HG02840 (cell line): ENCODE results near the gene KCTD17.

ENCODE experiments used
- ATAC-seq: cut with Tn5 transposase; IDR thresholded peaks from one replicate; pipeline ENCODE4 v1.9.1; 2021; ENCODE audit warnings: mild to moderate bottlenecking, moderate library complexity, moderate number of reproducible peaks; ENCODE audit not compliant: unreplicated experiment, low FRiP score

KCTD17 gene

DNA sequence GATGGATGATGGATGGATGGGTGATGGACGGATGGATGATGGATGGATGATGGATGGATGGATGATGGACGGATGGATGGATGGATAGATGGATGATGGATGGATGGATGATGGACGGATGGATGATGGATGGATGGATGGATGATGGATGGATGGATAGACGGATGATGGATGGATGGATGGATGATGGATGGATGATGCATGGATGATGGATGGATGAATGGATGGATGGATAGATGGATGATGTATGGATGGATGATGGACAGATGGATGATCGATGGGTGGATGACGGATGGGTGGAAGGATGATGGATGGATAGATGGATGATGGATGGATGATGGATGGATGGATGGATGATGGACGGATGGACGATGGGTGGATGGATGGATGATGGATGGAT is 21.1 kb downstream of the KCTD17 start:
- ATAC-seq = no peak

DNA sequence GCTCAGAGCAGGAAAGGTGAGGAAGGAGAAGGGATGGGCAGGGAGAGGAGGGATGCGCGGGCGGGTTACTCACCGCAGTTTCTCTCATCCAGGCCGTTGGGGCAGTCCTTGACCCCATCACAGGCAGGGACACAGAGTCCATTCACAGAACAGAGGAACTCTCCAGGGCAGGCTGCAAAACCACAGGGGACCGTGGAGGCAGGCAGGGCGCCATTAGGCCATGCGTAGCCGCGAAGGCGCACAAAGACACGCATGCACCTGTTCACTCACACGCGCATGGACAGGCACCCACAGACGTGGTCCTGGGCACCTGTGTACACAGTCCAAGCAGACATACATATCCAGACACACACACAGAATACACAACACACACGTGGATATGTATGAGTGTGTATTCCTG is 23.0 kb downstream of the KCTD17 start:
- no peak for ATAC-seq

DNA sequence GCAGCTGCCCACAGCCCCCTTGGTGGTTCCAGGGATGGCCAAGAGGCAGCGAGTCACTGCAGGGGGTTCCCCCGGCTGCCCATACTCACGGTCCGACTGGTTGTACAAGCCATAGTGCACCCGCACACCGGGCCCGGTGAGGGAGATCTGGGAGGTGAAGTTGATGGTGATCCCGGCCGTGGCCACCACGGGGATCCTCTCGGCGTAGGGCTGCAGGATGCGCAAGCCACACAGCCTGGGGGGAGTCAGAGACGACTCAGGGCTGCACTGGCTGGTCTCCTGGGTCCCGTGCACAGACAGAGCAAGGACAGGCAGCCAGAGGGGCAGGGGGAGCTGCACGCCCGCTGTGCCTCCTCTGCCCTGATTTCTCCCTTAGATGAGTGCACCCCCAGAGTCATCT is 23.5 kb downstream of the KCTD17 start:
- ATAC-seq = no peak

DNA sequence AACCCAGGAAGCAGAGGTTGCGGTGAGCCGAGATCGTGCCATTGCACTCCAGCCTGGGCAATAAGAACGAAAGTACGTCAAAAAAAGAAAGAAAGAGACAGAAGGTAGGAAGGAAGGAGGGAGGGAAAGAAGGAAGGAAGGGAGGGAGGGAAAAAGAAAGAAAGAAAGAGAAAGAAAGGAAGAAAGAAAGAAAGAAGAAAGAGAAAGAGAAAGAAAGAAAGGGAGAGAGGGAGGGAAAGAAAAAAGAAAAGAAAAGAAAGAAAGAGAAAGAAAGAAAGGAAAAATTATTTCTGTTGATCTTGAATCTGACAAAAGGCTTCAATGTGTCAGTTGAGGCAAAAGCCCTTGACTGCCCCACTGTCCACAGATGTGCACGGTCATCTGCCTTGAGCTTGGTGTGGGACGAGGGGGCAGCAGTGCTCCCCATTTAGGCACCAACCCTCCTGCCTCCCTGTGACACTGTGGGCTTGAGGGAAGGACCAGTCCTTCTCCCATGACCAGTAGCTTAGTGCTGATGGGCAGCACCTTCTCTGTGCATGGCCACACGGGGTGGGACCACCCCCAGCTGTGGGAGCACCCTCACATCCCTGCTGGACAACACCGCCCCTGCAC is 24.4 kb downstream of the KCTD17 start:
- ATAC-seq = no peak

DNA sequence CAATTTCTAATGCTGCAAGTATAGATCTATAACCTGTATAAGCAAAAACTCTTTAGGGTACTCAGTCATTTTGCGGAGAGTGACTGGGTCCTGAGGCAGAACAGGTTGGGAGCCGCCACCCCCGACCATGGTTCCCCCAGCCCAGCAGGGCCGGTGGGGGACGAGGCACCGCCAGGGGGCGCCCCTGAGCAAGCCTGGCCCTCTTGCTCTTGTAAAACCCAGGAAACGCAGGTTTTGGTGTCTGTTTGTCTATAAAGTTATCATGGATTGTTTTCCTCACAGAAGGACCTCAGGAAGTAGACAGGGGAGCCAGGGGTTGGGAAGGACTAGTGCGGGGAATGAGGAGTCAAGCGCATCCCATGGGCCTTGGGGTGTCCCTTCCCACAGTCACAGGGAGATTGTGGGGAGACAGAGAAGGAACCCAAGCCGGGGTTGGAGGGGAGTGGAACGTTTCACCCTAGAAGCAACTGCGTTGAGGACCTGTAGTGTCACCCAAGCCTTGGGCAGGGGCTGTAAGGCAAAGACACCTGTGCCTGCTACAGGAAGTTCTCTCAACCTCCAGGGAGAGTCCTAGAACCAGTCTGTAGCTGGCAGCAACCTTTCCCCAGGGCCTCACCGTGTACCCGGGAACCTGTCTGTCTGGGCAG is 26.4 kb downstream of the KCTD17 start:
- no peak for ATAC-seq

DNA sequence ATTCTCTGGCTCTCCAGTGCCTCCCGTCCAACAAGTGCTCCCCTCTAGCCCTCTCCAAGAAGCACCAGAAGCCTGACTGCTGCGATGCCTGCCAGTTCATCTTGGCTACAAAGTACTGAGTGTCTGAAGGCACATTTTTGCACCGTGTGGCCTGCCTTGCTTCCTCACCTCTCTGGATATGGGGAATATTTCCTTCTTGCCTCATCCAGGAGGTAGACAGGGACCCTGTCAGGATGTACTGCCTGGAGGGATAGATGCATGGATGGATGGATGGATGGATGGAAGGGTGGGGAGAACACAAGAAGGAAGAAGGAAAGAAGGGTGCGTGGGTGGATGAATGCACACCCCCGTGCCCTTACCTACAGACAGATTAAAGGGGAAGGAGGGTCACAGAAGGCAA is 27.6 kb downstream of the KCTD17 start:
- no peak for ATAC-seq

DNA sequence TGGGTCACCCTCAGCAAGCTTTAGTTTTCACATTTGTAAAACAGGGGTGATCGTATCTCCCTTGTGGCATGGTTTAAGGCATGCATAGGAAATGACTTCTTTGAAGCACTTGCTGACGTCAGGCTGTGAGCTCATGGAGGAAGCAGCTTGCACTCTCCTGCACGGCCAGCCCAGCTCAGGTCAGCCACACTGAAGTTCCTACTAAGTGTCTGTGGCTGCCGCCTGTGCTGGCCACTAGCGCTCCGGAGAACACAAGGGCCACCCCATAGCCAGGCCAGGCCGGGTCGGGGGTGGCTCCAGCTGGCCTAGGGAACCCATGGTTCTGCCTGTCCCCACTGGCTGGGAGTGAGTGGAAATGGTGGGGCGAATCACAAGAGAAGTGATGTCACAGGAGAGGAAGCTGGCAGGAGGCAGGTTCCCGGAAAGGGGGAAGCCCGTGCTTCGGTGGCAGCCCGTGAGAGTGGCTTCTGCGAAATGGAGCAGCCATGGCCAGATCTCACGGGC is 28.2 kb downstream of the KCTD17 start:
- ATAC-seq = no peak

DNA sequence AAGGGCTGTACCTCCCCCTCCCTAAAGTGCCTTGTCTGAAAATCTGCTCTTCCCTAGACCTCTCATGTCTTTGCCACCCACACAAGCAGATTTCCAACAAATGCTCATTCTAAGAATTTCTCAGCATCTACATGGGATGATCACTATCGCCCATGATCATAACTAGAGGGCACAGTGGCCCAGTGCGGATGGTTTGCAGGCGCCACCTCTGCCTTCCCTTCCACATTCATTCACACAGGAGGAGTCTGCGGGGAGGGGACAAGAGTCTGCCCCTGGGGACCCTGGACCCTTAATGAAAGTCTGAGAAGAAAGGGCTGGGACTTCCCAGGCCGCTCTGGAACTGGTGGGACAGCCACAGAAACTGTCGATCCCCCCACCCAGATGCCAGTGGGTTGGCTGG is 28.9 kb downstream of the KCTD17 start:
- ATAC-seq = no peak

DNA sequence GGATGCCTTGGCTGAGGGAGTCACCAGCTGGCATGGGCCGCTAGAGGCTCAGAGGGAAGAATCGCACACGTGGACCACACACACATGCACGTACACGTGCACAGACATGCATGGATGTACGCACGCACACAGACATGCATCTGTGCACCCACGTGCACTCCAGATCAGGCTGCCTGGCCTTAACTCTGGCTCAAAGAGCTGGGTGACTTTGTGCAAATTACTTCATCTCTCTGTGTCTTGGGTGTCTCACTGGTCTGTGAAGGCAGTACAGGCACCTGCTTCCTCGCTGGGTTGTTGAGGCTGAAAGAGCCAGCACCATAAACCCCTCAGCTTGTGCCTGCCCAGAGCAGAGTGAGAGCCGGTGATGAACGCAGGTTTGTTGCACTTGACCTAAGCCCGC is 29.3 kb downstream of the KCTD17 start:
- no peak for ATAC-seq

DNA sequence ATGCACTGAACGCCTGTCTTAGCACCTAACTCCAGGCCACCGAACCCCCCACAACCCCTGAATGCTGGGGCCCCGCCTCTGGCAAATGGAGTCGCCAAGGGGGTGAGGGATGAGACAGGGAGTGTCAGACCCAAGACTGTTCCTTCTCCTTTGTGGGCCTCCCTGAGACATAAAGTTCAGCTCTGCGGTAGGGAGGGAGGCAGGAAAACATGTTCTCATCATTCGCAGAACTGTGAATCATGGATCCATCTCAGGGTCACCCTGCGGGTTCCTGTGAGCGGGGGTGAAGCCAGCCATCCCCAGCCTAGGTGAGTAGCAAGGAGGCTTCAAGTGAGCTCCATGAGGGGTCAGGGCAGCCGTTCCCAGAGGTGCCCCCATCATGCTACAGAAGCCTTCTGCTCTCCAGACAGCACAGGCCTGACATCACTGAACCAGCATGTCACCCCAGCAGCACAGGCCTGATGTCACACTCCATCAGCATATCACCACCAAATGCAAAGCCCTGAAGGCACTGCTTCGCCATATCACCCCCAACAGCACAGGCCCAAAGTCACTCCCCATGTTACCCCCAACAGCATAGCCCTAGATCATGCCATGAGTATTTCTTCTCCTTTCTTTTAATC is 30.8 kb downstream of the KCTD17 start:
- no peak for ATAC-seq

DNA sequence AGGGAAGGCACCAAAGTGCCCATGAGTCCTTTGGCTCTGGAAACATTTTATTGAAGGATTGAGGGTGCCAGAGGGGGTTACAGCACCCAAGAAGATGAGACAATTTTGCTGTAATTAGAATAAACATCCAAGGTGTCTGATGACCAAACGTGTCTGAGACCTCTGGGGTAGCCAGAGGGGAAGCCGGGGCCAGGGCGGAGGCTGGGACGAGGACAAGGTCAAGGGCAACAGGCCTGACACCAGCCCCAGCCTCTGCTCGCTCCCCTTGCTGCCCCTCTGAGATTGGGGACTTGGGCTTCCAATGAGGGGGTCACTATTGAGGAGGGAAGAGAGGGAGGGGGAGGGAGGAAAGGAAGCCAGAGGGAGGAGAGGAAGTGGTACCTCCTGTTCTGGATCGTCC is 32.4 kb downstream of the KCTD17 start:
- ATAC-seq = no peak

DNA sequence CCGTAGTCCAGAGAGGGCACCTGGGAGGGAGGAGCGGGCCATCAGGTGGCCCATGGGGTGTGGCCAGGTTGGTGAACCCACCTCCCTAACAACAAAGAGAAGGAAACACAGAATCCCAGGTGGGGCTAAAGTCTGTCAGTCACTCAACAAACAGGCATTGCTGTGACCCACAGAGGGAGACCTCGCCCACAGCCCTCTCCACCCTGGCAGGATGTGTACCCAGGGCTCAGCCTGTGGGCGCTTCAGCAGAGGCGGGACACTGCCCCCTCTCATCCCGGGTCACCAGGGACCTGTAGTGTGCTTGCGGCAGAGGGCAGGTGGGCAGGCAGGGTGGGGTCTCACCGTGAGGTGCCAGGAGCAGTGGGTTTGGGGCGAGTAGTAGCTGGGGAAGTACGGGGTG is 32.8 kb downstream of the KCTD17 start:
- no peak for ATAC-seq

DNA sequence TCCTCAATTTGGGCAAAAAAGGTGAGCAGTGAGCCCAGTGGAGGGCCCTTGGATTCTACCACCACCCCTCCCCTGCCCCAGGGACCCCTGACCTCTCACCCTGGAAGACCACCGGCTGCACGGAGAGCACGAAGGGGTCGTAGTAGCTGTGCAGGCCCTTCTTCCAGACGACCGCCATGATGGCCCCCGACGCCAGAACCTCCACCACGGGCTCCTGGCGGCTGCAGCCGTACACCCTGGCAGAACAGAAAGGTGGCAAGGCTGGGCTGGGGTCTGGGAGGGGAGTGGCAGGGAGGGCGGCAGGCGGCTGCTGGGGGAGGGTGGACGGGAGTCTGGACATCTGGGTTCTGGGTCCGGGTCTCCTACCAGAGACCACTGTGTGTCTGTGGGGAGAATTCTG is 34.6 kb downstream of the KCTD17 start:
- ATAC-seq = no peak

DNA sequence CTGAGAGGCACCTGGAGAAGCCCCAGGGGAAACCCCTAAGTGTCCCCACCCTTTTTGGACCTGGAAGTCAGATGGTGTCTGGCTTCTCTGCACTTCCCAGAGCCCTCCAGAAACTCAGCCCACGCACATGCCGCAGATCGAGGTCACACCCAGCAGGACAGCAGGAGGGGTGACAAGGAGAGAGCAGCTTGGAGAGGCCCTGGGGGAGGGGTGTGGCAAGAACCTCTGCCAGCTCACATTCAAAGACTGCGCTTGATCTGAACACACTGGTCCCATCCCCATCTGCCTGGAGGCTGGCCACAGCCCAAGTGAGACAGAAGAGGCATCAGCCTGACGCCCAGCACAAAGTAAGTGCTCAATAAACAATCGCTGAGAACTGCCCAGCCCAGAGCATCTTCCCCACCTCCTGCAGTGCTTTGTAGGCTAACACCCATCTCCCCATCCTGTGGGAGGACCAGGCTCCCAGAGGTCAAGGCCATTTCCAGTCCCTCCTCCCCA is 36.6 kb downstream of the KCTD17 start:
- ATAC-seq = no peak

DNA sequence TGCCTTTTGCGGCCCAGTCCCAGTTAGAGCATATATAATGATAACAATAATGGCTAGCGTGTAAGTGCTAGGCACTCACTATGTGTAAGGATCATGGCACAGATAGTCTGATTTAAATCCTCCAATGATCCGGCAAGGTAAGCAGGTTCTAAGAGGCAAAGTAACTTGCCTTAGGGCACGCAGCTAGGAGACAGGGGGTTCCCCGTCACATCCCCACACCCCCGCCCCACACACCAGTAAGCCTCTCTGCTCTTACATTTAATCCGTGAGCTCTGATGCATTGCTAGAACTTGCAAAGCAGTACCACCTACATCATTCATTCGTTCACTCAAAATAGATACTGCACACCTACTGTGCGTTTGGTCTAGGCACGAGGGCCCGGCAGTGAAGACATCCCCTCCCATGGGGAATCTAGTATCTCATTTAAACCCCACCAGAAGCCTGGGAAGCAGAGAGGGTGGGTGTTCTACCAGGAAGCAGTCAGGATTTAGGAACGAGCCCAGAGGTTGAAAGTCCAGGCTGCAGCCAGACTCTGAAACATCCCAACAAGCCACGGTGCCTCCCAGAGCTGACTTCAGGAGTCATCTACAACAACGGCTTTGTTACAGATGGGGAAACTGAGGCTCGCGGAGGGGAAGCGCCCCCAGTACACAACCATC is 37.3 kb downstream of the KCTD17 start:
- no peak for ATAC-seq

DNA sequence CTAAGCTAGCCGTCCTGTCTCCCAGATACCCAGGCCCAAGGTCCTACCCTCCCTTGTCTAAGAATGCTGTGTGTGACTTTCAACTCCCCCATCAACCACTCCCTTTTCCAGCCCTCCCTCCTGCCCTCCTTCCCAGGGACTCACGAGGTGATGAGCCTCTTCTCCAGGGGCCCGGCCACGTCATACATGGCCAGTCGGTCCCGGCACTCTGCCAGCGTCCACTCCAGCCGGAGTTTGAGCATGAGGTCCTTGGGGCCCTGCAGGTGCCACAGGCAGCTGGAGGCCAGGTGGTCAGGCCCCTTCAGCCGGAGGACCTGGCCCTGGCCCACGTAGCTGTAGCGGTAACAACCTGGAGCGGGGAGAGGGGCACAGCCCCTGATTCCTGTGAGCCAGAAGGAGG is 37.9 kb downstream of the KCTD17 start:
- ATAC-seq = no peak

DNA sequence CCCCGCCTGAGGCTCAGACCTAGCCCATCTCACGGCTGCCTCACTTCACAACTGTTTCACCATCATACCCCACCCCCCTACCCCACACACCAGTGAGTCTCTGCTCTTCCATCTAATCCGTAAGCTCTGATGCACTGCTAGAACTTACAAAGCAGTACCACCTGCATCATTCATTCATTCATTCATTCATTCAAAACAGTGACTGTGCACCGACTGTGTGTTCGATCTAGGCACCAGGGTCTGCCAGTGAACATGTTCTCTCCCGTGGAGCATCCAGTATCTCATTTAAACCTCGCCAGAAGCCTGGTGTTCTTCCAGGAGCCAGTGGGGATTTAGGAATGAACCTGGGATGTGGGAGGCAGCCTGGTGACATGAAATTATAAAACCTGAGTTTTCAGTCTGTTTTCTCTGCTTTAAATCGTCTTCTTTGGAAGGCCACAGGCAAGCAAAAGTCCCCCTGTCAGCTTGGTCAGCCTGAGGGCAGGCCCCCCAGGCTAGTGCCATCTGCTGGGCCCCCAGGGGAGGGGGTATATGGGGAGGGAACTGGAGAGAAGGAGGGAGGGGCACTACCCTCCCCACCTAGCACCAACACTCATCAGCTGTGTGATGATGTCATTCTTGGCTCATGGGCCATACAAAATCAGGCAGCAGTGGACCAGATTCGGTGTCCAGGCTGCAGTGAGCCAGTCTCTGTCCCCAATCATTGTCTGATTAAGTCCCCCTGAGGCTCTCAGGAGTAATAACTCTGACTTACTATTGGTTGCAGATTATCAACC is 39.6 kb downstream of the KCTD17 start:
- ATAC-seq = no peak

DNA sequence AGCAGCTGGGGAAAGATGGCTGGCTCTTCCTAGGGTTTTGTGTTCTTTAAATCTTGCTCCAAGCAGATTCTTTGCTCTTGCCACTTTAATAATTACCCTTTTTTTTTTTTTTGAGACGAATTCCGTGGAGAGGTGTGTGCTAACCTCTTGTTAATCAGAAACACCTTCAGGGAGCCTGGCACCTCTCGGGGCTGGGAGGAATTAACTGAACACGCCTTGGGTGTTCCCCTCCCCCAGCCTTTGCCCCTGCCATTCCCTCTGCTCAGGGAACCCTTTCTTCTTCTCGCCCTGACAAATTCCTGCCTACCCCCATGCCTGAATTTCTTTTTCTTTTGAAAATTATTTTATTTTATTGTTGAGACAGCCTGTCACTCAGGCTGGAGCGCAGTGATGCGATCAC is 40.5 kb downstream of the KCTD17 start:
- no peak for ATAC-seq

DNA sequence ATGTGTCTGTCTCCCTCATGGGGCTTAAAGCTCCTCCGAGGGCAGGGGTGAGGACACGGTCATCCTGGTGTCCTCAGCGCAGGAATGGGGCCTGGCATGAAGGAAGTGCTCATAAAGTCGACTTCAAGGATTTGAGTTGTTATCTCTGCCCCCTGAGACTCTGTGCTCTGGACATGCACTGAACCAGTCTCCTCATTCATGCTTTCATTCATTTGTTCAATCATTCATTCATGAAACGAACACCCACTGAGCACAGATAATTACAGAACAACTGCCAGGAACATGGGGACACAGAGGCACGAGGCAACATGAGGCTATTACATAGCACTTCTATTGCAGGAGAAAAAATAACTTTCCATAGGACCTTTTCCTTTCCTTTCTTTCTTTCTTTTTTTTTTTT is 41.5 kb downstream of the KCTD17 start:
- ATAC-seq = no peak

DNA sequence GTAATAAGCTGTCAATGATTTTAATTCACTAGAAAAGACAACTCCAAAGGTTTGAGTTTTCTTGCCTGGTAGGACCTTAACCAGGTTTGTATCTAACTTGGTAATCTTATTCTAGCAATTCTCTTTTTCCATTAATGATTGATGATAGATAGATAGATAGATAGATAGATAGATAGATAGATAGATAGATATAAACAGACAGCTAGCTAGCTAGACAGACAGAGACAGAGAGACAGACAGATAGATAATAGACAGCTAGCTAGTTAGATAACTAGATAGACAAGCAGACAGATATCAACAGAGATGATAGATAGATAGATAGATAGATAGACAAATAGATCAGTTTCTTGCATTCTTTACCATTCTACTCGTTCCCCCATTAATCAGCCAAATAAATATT is 42.7 kb downstream of the KCTD17 start:
- ATAC-seq = no peak

DNA sequence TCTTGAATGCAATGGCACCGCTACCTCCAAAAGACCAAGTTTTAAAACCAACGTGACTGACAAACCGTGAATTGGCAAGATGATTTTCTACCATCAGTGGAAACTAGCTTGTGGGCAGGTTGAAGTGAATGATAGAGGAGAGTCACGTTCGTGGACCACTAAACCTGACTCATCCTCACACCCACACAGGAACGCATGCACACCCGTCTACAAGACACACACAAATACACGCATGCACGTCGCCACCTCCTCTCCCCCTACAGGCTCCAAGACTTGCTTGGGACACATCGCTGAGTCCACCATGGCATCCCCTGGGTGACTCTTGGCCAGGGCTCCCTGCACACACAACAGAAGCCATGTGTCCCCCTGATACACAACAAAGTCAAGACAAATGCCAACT is 43.6 kb downstream of the KCTD17 start:
- no peak for ATAC-seq
